Right cardiac atrium (tissue), 5 donors: ENCODE data around the gene ATF5. TPM values are rescaled to one million over a fixed set of nuclear protein-coding genes. Genes with fewer than 3 reads are reported as not detected.
"Not testable (repeated sequence)": the region's sequence is repeated elsewhere in the genome, so short reads cannot be mapped to it uniquely, and the experiment has no call there.

ENCODE experiments used
- ATAC-seq, 2 donors: fragments of 200-7000 bp; cut with Tn5 transposase; one replicate each; pipeline versions ENCODE4 v1.8.0 to v1.9.1; 2020; ENCODE audit warnings: moderate library complexity in 2 of 2, mild to moderate bottlenecking in 1 of 2
- DNase-seq, 3 donors: peaks; one replicate each; pipeline ENCODE4 v3.0.0-alpha.2; 2020
- H3K27ac ChIP-seq: one replicate; pipeline ENCODE4 v1.5.1; 2013; ENCODE audit warnings: mild to moderate bottlenecking, low read length, control low read depth, moderate library complexity
- H3K27me3 ChIP-seq: one replicate; pipeline ENCODE4 v1.6.1; 2013; ENCODE audit not compliant: control insufficient read depth, insufficient read depth
- H3K4me1 ChIP-seq: one replicate; pipeline ENCODE4 v1.6.1; 2013; ENCODE audit warnings: low read length; ENCODE audit not compliant: control insufficient read depth, insufficient read depth
- H3K4me3 ChIP-seq: one replicate; pipeline ENCODE4 v1.5.1; 2013; ENCODE audit warnings: low read length, control low read depth
- H3K9me3 ChIP-seq: one replicate; pipeline ENCODE4 v1.6.1; 2013; ENCODE audit warnings: low read length; ENCODE audit not compliant: control insufficient read depth
- WGBS: extraction: QIAGEN DNeasy Blood & Tissue Kit; methylation state at CpG from one replicate; pipeline ENCODE4 v1.1.7; 2013; 5-methylcytosine and 5-hydroxymethylcytosine counted together
- intact Hi-C, 4 donors: fragments of 100-400 bp; cut with DNase I; formaldehyde crosslinking; loops; one replicate each; pipeline versions ENCODE4 v1.11.0 to v1.14.0; 2022 to 2023
- polyA plus RNA-seq: library from polyadenylated mRNA; stranded (reverse); fragments of 200-250 nt; gene quantifications from one replicate; pipeline ENCODE4 v1.2.3, GENCODE V29; 2013
- total RNA-seq, 4 donors: library from RNA; stranded (reverse); fragmentation: NEBNext Ultra II Directional; extraction: Animal tissue kit (Norgen Biotek cat#: 25700); gene quantifications; one replicate each; pipeline ENCODE4 v1.2.1, GENCODE V29; 2021
- donor health status: healthy with polysubstance abuse.
- donor health status: DM: no; HTN: yes; CAD: no.
- donor health status: DM: no; HTN: no; CAD: no.
- donor health status: DM: no; HTN: yes; CAD: no; lungs with severe emphysema.
- donor health status: DM: yes; HTN: yes; CAD: no.

Gene ATF5
- total and polyA plus RNA-seq, 5 donors = 7.1 to 16.8 (median 10.8) TPM

- Histone ChIP-seq H3K27me3 (no peaks in the 10 kb centered on the region), H3K27ac (no peak overlapping the region), H3K4me3 (no peak overlapping the region), H3K4me1 (no peaks in the 10 kb centered on the region), H3K9me3 (no peaks in the 10 kb centered on the region)
- intact Hi-C loops = no loop called here
- DNase-seq (no peak), ATAC-seq (no peak)
Measured at GRCh38 chr19:49952479-49952836, 23.5 kb downstream of the ATF5 start.

DNA sequence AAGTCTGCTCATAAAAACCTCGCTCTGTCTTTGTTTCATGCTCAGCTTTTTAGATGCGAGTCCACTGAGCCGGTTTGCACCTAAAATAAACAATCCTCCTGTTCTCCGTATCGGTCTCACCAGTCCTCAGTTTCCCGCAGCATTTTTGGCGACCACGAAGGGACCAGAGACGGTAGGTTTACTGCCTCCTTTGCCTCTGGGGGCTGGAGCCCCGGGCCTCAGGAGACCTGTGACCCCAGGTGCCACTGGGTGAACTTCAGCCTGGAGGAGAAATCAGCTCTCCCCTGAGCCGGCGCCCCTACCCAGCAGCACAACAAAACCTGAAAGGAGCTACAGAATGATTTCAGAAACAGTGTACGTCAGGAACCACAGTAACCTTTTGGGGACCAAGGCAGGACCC lies 23.9 kb downstream of the ATF5 start:
- no peak for ATAC-seq
- intact Hi-C loops = no loop called here
- H3K27ac ChIP-seq = no peak overlapping the region
- H3K27me3 ChIP-seq = no peaks in the 10 kb centered on the region
- DNase-seq = no peak
- no peaks in the 10 kb centered on the region for H3K9me3 ChIP-seq
- H3K4me3 ChIP-seq = no peak overlapping the region
- H3K4me1 ChIP-seq = no peaks in the 10 kb centered on the region
- 81% methylated on average over 13 of the region's 13 CpGs for WGBS

- H3K27ac ChIP-seq = no peak overlapping the region
- ATAC-seq (peak in 1 of 2 donors; percentile 17), DNase-seq (no peak)
- H3K9me3 ChIP-seq = no peaks in the 10 kb centered on the region
- intact Hi-C loops = no loop called here
- H3K4me3 ChIP-seq = no peak overlapping the region
- no peaks in the 10 kb centered on the region for H3K4me1 ChIP-seq
- WGBS = 54% methylated on average over 7 of the region's 7 CpGs
- H3K27me3 ChIP-seq = no peaks in the 10 kb centered on the region
Measured at GRCh38 chr19:49953416-49953815, 24.4 kb downstream of the ATF5 start.

DNA sequence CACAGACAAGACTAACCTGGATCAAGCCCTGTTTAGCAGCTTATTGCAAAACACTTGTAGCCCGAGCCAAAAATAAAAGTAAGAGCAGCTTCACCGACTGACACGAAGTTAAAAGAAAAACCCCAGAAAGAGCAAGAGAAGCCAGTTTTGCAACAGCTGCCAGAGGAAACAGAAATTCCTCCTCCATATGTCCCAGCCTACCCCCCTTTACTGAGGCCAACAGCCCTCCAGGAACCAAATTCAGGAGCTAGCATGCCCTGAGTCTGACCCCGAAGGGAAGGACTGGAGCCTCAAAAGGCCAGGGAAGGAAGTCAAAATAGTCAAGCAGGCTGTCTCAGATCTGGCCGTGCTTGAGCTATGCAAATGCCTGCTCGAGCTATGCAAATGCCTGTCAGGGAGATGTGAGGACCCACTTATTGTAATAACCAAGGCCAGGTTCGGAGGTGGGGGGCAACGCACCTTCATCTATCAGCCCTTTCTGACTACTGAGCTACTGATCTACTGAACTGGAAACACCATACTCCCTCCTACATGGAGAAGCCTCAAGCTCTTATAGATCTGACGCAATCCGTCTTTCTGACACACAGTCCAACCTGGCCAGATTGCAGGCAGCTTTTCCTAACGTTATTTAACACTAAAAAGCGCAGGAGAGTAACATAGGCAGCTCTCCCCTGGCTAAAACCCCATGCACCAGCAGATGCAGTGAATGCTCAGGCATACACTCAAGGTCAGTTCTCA lies 25.3 kb downstream of the ATF5 start:
- intact Hi-C loops = no loop called here
- peak; percentile 29 to 51 for ATAC-seq
- Histone ChIP-seq H3K9me3 (no peaks in the 10 kb centered on the region), H3K27ac (no peak overlapping the region), H3K4me1 (no peaks in the 10 kb centered on the region), H3K27me3 (no peaks in the 10 kb centered on the region), H3K4me3 (no peak overlapping the region)
- 26% methylated on average over 12 of the region's 12 CpGs for WGBS
- peak in 1 of 3 donors; percentile 52 for DNase-seq

DNA sequence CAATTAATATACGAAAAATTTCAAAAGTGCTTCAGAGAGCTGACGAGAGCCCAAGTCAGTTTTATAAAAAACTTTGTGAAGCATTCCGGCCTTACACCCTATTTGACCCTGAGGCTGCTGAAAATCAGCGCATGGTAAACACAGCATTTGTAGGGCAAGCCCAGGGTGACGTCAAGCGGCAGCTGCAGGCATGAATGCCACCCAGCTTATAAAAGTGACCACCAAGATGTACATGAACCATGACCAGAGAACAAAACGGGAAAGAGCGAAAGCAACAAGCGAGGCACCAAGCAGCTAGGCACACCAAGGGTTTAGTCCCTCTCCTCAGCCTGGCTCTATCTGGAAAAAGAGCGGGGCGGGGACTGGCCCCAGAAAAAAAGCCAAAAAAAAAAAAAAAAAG lies 25.9 kb downstream of the ATF5 start:
- Histone ChIP-seq H3K27ac (no peak overlapping the region), H3K4me1 (no peaks in the 10 kb centered on the region), H3K27me3 (no peaks in the 10 kb centered on the region), H3K9me3 (no peaks in the 10 kb centered on the region), H3K4me3 (no peak overlapping the region)
- 69% methylated on average over 11 of the region's 11 CpGs for WGBS
- DNase-seq (no peak), ATAC-seq (no peak)
- intact Hi-C loops = no loop called here

GRCh38 chr19:49956115-49956495 lies 27.1 kb downstream of the ATF5 start:
- ATAC-seq (no peak), DNase-seq (no peak)
- WGBS = 40% methylated on average over 9 of the region's 9 CpGs
- Histone ChIP-seq H3K27me3 (no peaks in the 10 kb centered on the region), H3K27ac (no peak overlapping the region), H3K4me1 (no peaks in the 10 kb centered on the region), H3K9me3 (no peaks in the 10 kb centered on the region), H3K4me3 (no peak overlapping the region)
- intact Hi-C loops = no loop called here

GRCh38 chr19:49957262-49957915 lies 28.4 kb downstream of the ATF5 start:
- no peak overlapping the region for H3K4me3 ChIP-seq
- DNase-seq (no peak), ATAC-seq (no peak)
- WGBS = 91% methylated on average over 10 of the region's 10 CpGs
- H3K9me3 ChIP-seq = no peaks in the 10 kb centered on the region
- intact Hi-C loops = no loop called here
- H3K27ac ChIP-seq = no peak overlapping the region
- no peaks in the 10 kb centered on the region for H3K4me1 ChIP-seq
- H3K27me3 ChIP-seq = no peaks in the 10 kb centered on the region

DNA sequence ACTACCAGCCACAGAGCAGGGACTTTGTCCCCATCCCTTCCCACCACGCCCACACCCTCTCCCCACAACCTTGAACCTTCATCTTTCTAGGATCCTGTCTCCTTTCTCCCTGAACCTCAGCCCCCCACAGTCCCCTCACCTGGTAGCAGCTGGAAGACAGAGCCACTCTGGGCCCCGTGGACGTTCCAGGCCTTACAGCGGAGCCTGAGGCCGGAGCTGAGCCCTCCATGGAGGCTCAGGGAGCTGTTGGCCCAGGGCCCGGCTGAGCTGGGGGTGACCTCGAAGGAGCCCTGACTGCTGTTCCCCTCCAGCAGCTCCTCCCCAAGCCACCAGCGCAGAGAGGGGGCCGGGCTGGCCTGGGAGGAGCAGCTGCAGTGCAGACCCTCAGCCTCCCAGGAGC lies 29.1 kb downstream of the ATF5 start:
- DNase-seq, H3K27ac ChIP-seq, H3K27me3 ChIP-seq, H3K4me3 ChIP-seq, intact Hi-C loops, H3K9me3 ChIP-seq, H3K4me1 ChIP-seq: not testable (repeated sequence)
- 54% methylated on average over 9 of the region's 9 CpGs for WGBS
- ATAC-seq = peak in 1 of 2 donors; percentile 6

GRCh38 chr19:49958596-49958995 lies 29.6 kb downstream of the ATF5 start:
- H3K27me3 ChIP-seq, H3K9me3 ChIP-seq, ATAC-seq, H3K4me1 ChIP-seq, DNase-seq, intact Hi-C loops, H3K27ac ChIP-seq, H3K4me3 ChIP-seq: not testable (repeated sequence)
- 63% methylated on average over 13 of the region's 13 CpGs for WGBS

- H3K9me3 ChIP-seq, DNase-seq, H3K4me3 ChIP-seq, H3K27me3 ChIP-seq, H3K4me1 ChIP-seq, H3K27ac ChIP-seq, intact Hi-C loops: not testable (repeated sequence)
- ATAC-seq = peak in 1 of 2 donors; percentile 53
- WGBS = no CpG with 5 or more reads among the region's 12 CpGs
Measured at GRCh38 chr19:49959892-49960291, 30.9 kb downstream of the ATF5 start.

- H3K4me3 ChIP-seq, intact Hi-C loops: not testable (repeated sequence)
Measured at GRCh38 chr19:49960980-49961379, 32.0 kb downstream of the ATF5 start, which contains the start of gene SIGLEC11. Gene SIGLEC11 (minus strand): TSS chr19:49961172. CDS start chr19:49961081, 91 bp downstream.

More at GRCh38 chr19:49960980-49961379, 32.0 kb downstream of the ATF5 start, which contains the start of gene SIGLEC11:
- not testable (repeated sequence) for H3K4me1 ChIP-seq, H3K27ac ChIP-seq, DNase-seq, H3K27me3 ChIP-seq, H3K9me3 ChIP-seq
- peak; percentile 47 to 53 for ATAC-seq
- 40% methylated on average over 6 of the region's 10 CpGs for WGBS
